NCI-H2171 treated with DMSO at 0.1 percent for 48 hours (cell line): Measurements from ENCODE around the gene YWHAE.
"Not testable (repeated sequence)": the region's sequence is repeated elsewhere in the genome, so short reads cannot be mapped to it uniquely, and the experiment has no call there.

Source experiments
- DNase-seq: peaks from one replicate; lab custom pipeline; 2025; lab: John Stamatoyannopoulos, UW

Gene YWHAE

GRCh38 chr17:1373707-1374237 lies 26.2 kb downstream of the YWHAE start:
- DNase-seq, result peak; percentile 28

- DNase-seq, result no peak
Measured at GRCh38 chr17:1372618-1373017, 27.4 kb downstream of the YWHAE start.

GRCh38 chr17:1371893-1372590 lies 28.0 kb downstream of the YWHAE start:
- no peak for DNase-seq

GRCh38 chr17:1368588-1368987 lies 31.4 kb downstream of the YWHAE start:
- no peak for DNase-seq

GRCh38 chr17:1367351-1367745 lies 32.7 kb downstream of the YWHAE start:
- DNase-seq, result no peak

GRCh38 chr17:1366234-1366633 lies 33.8 kb downstream of the YWHAE start:
- no peak for DNase-seq

- peak; percentile 80 for DNase-seq
Measured at GRCh38 chr17:1365445-1366039, 34.5 kb downstream of the YWHAE start.

- DNase-seq, result no peak
Measured at GRCh38 chr17:1362964-1363363, 37.1 kb downstream of the YWHAE start.

- no peak for DNase-seq
Measured at GRCh38 chr17:1362065-1362848, 37.8 kb downstream of the YWHAE start.

GRCh38 chr17:1360975-1361374 lies 39.0 kb downstream of the YWHAE start:
- no peak for DNase-seq

GRCh38 chr17:1360315-1360714 lies 39.7 kb downstream of the YWHAE start:
- not testable (repeated sequence) for DNase-seq

- no peak for DNase-seq
Measured at GRCh38 chr17:1354030-1354429, 46.0 kb downstream of the YWHAE start.

- DNase-seq, result not testable (repeated sequence)
Measured at GRCh38 chr17:1352530-1352929, 47.5 kb downstream of the YWHAE start.

GRCh38 chr17:1351971-1352370 lies 48.1 kb downstream of the YWHAE start:
- DNase-seq, result peak; percentile 69

- DNase-seq, result no peak
Measured at GRCh38 chr17:1351275-1351674, 48.7 kb downstream of the YWHAE start.

- no peak for DNase-seq
Measured at GRCh38 chr17:1347589-1348323, 52.3 kb downstream of the YWHAE start.

GRCh38 chr17:1344521-1344920 lies 55.5 kb downstream of the YWHAE start:
- no peak for DNase-seq

GRCh38 chr17:1343554-1343953 lies 56.5 kb downstream of the YWHAE start:
- no peak for DNase-seq

- no peak for DNase-seq
Measured at GRCh38 chr17:1340371-1340770, 59.7 kb downstream of the YWHAE start.

GRCh38 chr17:1331708-1332107 lies 68.3 kb downstream of the YWHAE start:
- DNase-seq, result no peak

- no peak for DNase-seq
Measured at GRCh38 chr17:1329745-1330343, 70.2 kb downstream of the YWHAE start.

GRCh38 chr17:1328437-1328836 lies 71.6 kb downstream of the YWHAE start:
- DNase-seq, result no peak
